ENCODE data around the gene SLMAP.

DNA sequence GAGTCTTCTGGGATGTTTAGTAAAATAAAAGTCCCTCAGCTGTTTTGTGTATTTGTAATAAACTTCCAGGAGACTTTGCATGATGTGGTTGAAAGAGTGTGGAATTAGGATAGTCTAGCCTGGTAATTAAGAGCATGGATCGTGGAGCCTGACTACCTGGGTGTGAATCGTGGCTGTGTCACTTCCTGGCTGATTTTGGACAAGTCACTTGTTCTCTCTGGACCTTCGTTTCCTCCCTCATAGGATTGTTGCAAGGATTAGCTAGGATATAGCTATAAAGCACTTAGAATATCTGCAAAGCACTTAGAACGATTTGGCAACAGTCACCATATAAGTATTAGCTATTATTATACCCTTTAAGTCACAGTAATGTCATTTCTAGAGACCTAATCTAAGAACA, 40.2 kb downstream of the SLMAP start:
- no peak for TF ChIP-seq EZH2 (IDR thresholded peaks at IDR 0.05; ENCODE audit: low read length)
- TF ChIP-seq, protein P1, sequence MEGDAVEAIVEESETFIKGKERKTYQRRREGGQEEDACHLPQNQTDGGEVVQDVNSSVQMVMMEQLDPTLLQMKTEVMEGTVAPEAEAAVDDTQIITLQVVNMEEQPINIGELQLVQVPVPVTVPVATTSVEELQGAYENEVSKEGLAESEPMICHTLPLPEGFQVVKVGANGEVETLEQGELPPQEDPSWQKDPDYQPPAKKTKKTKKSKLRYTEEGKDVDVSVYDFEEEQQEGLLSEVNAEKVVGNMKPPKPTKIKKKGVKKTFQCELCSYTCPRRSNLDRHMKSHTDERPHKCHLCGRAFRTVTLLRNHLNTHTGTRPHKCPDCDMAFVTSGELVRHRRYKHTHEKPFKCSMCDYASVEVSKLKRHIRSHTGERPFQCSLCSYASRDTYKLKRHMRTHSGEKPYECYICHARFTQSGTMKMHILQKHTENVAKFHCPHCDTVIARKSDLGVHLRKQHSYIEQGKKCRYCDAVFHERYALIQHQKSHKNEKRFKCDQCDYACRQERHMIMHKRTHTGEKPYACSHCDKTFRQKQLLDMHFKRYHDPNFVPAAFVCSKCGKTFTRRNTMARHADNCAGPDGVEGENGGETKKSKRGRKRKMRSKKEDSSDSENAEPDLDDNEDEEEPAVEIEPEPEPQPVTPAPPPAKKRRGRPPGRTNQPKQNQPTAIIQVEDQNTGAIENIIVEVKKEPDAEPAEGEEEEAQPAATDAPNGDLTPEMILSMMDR (optimal IDR thresholded peaks at IDR 0.05 in 1 of 3, IDR thresholded peaks at IDR 0.05 in 1 of 3, conservative IDR thresholded peaks at IDR 0.05 in 1 of 3; ENCODE audit: extremely low read depth in 1 of 3, insufficient read depth in 2 of 3, low read length in 3 of 3): no peak
